Measurements from ENCODE around the gene WDR20. TPM values are rescaled to one million over a fixed set of nuclear protein-coding genes. Genes with fewer than 3 reads are reported as not detected.

Gene WDR20
- total and polyA plus RNA-seq, 2 of the 4 experiments (the other 2 are of a cell fraction): 20.3 to 27.4 TPM

GRCh38 chr14:102158797-102159196, 19.1 kb downstream of the WDR20 start:
- Histone ChIP-seq H3K14ac (replicated peaks; ENCODE audit: low read depth, low read length) (no peak overlapping the region), H2AFZ (replicated peaks; ENCODE audit: low read length, poor library complexity) (no peak overlapping the region), H3K4me2 (ENCODE audit: low read depth, low read length) (no peak overlapping the region), H3K27ac (ENCODE audit: insufficient read depth, low read length) (no peak overlapping the region), H4K20me1 (ENCODE audit: insufficient read depth, low read length) (peaks cover 81% of the 10 kb centered on the region), H3K4me3 (ENCODE audit: insufficient read depth, low read depth, low read length) (no peak overlapping the region), H3K9me3 (ENCODE audit: control insufficient read depth, insufficient read depth, low read length) (no peaks in the 10 kb centered on the region), H2AK5ac (ENCODE audit: low read depth, low read length) (no peak overlapping the region), H4K91ac (ENCODE audit: insufficient read depth, low read depth, low read length) (no peak overlapping the region), H3K23ac (ENCODE audit: low read depth, low read length) (no peak overlapping the region), H2BK120ac (ENCODE audit: low read depth, low read length) (no peak overlapping the region), H4K8ac (ENCODE audit: low read depth in 2 of 2, low read length in 2 of 2) (no peak overlapping the region), H2BK5ac (ENCODE audit: low read depth, low read length, poor library complexity, severe bottlenecking) (no peak overlapping the region), H3K79me1 (ENCODE audit: low read depth in 1 of 2, low read length in 2 of 2) (peaks cover 46 to 89% of the 10 kb centered on the region in 2 experiments), H3K4ac (ENCODE audit: low read depth, low read length) (no peak overlapping the region), H4K5ac (ENCODE audit: low read depth, low read length) (no peak overlapping the region), H3K36me3 (ENCODE audit: control insufficient read depth, insufficient read depth, low read length) (no peaks in the 10 kb centered on the region), H3K9ac (ENCODE audit: low read depth, low read length) (no peak overlapping the region), H3K18ac (ENCODE audit: low read depth, low read length) (no peak overlapping the region), H3K9me1 (ENCODE audit: insufficient read depth, low read length) (peaks cover 20% of the 10 kb centered on the region), H2BK20ac (ENCODE audit: low read depth, low read length) (no peak overlapping the region), H3K27me3 (ENCODE audit: control insufficient read depth, insufficient read depth, low read length) (no peaks in the 10 kb centered on the region), H2AK9ac (replicated peaks; ENCODE audit: low read depth, low read length, poor library complexity) (no peak overlapping the region), H3K56ac (ENCODE audit: extremely low read depth, insufficient read depth, low read length) (no peak overlapping the region), H2BK15ac (ENCODE audit: low read depth, low read length) (no peak overlapping the region), H3K4me1 (ENCODE audit: control insufficient read depth, insufficient read depth, low read length) (peaks cover 11% of the 10 kb centered on the region)
- TF ChIP-seq NFE2L2 (IDR thresholded peaks at IDR 0.05; ENCODE audit: low read depth, low read length) (no peak), RCOR1 (IDR thresholded peaks at IDR 0.05; ENCODE audit: insufficient replicate concordance, low read length) (no peak), CEBPB (IDR thresholded peaks at IDR 0.05; ENCODE audit: low read depth, low read length) (no peak), FOS (IDR thresholded peaks at IDR 0.05; ENCODE audit: low read depth, low read length) (no peak), USF2 (IDR thresholded peaks at IDR 0.05; ENCODE audit: low read depth, low read length) (no peak), MAFK (IDR thresholded peaks at IDR 0.05; ENCODE audit: low read depth, low read length) (no peak), MXI1 (IDR thresholded peaks at IDR 0.05; ENCODE audit: borderline replicate concordance, low read depth, low read length) (no peak), MAZ (IDR thresholded peaks at IDR 0.05; ENCODE audit: borderline replicate concordance, low read depth, low read length) (no peak)
- no TSS peak for BruUV-seq (replicated peaks)
- ChIA-PET CTCF (interaction anchor here (0.7 kb wide), 1 partner anchor 164 kb away, joined by 3 read pairs; no protein-coding TSS in a partner anchor), POLR2A (ENCODE audit: unreplicated experiment) (no interaction called here)
- DNase-seq (no peak), ATAC-seq (ENCODE audit: low read depth) (no peak)
- in situ Hi-C loops (cut with MboI; ENCODE audit: low sequenced_read_pairs) (no loop called here), intact Hi-C loops (cut with micrococcal nuclease) (loop anchor here (5.0 kb wide), 1 partner anchor 39 kb away; no protein-coding TSS in a partner anchor), dilution Hi-C loops (cut with HindIII; ENCODE audit: low sequenced_read_pairs, unreplicated experiment) (no loop called here)
- WGBS, 2 experiments (ENCODE audit: extremely low coverage in 2 of 2, insufficient read length in 1 of 2): no CpG with 5 or more reads among the region's 8 CpGs
